Naive thymus-derived CD8-positive, alpha-beta T cell (primary cell): ENCODE results near the gene WDSUB1. TPM values are rescaled to one million over a fixed set of nuclear protein-coding genes. Genes with fewer than 3 reads are reported as not detected.

Experiments used
- microRNA-seq: library from miRNA; unstranded; fragments of <30 nt; microRNA quantifications from one replicate; pipeline ENCODE4 v1.2.0, GENCODE V29; 2022; ENCODE audit warnings: borderline microRNAs expressed
- polyA plus RNA-seq, 3 donors: library from polyadenylated mRNA; unstranded; fragments of 300-500 nt; fragmentation: Illumina TruSeq; gene quantifications; one replicate each; pipeline ENCODE4 v1.2.3, GENCODE V29; 2021
- total RNA-seq, 8 experiments: library from RNA in 2 of 8; stranded (reverse) in 2 of 8; gene quantifications; one replicate each; pipeline ENCODE4 v1.2.3 and lab custom pipeline; 2021 to 2026

Gene WDSUB1
- total and polyA plus RNA-seq, 5 experiments from 2014 or later: 7.5 to 9.0 (median 8.5) TPM

Small RNA genes within 50 kb of the gene (microRNA-seq; reads per million reads assigned to microRNA genes)
- not detected for gene MIR6888
